Stromal cell of bone marrow (primary cell): Measurements from ENCODE around the gene SMIM1.

Experiments
- DNase-seq: peaks from one replicate; pipeline ENCODE4 v3.0.0-alpha.2; 2012; ENCODE audit warnings: low read depth

SMIM1 gene

GRCh38 chr1:3756394-3756793, 16.2 kb upstream of the SMIM1 start:
- no peak for DNase-seq

- DNase-seq, result no peak
These were observed 13.4 kb upstream of the SMIM1 start for GRCh38 chr1:3759164-3759563.

- DNase-seq, result no peak
These were observed 12.8 kb upstream of the SMIM1 start for GRCh38 chr1:3759796-3760195.

GRCh38 chr1:3761296-3762010, 11.1 kb upstream of the SMIM1 start:
- no peak for DNase-seq

GRCh38 chr1:3762151-3762872, 10.2 kb upstream of the SMIM1 start:
- DNase-seq, result no peak

- no peak for DNase-seq
These were observed 9.7 kb upstream of the SMIM1 start for GRCh38 chr1:3762873-3763228.

GRCh38 chr1:3763351-3764125, 9.0 kb upstream of the SMIM1 start:
- DNase-seq, result no peak

GRCh38 chr1:3767328-3767925, 5.1 kb upstream of the SMIM1 start:
- no peak for DNase-seq

- no peak for DNase-seq
These were observed 3.6 kb upstream of the SMIM1 start for GRCh38 chr1:3768811-3769390.

- no peak for DNase-seq
These were observed 2.3 kb upstream of the SMIM1 start for GRCh38 chr1:3770047-3770765.

- DNase-seq, result no peak
These were observed 1.2 kb upstream of the SMIM1 start for GRCh38 chr1:3771108-3772026.

GRCh38 chr1:3772027-3772714, 378 bp upstream of the SMIM1 start:
- DNase-seq, result no peak

GRCh38 chr1:3773572-3774275, 1.2 kb downstream of the SMIM1 start:
- DNase-seq, result no peak

GRCh38 chr1:3774276-3774945, 1.9 kb downstream of the SMIM1 start:
- no peak for DNase-seq

GRCh38 chr1:3774946-3775489, 2.5 kb downstream of the SMIM1 start:
- no peak for DNase-seq

- DNase-seq, result no peak
These were observed 3.1 kb downstream of the SMIM1 start for GRCh38 chr1:3775490-3776230.

- no peak for DNase-seq
These were observed 3.8 kb downstream of the SMIM1 start for GRCh38 chr1:3776231-3776961.
